HepG2 (cell line): ENCODE measurements around the gene ESPNL. TPM values are rescaled to one million over a fixed set of nuclear protein-coding genes. Genes with fewer than 3 reads are reported as not detected.

Experiments
- ATAC-seq: fragments of 200-7000 bp; cut with Tn5 transposase; 3 replicates; pipeline ENCODE4 v1.9.1; 2020; ENCODE audit warnings: mild to moderate bottlenecking, moderate library complexity
- BruUV-seq: library from RNA; stranded (reverse); fragments of 400-500 nt; replicated peaks from 2 replicates; lab custom pipeline; 2021; lab: Mats Ljungman, UMichigan
- CTCF ChIA-PET: fragments of 300-600 bp; formaldehyde crosslinking; extraction: SDS; loops from one replicate; lab custom pipeline; 2021; ENCODE audit warnings: low total read pairs, inconsistent platforms, low intra/inter-chr PET ratio; lab: Yijun Ruan, JAX
- POLR2A ChIA-PET: fragments of 350-600 bp; sonication (Branson Sonifier 250); formaldehyde crosslinking; loops from one replicate; lab custom pipeline; 2020; ENCODE audit warnings: antibody characterized with exemption, inconsistent platforms; lab: Yijun Ruan, JAX
- DNase-seq: peaks from one replicate; pipeline ENCODE4 v3.0.0-alpha.2; 2015; ENCODE audit warnings: low spot score
- FAIRE-seq: peaks from 3 replicates; lab custom pipeline; 2011; peaks lifted over from hg19 to GRCh38; lab: Jason Lieb, UNC
- H2AFZ ChIP-seq: one replicate; pipeline ENCODE4 v1.6.1; 2011; ENCODE audit warnings: low read length, inconsistent platforms
- H3K27ac ChIP-seq: fragments of 300-600 bp; 3 replicates; pipeline ENCODE4 v1.8.0; 2011; ENCODE audit warnings: mixed run types, mild to moderate bottlenecking, mixed read lengths, low read length, inconsistent platforms; ENCODE audit not compliant: insufficient read depth; ENCODE audit errors: extremely low read length
- H3K27me3 ChIP-seq, 2 experiments: fragments of 200-600 bp in 1 of 2; 2 replicates in 1 of 2; 3 replicates in 1 of 2; pipeline versions ENCODE4 v1.6.0 to v1.8.0; 2011; ENCODE audit warnings: low read length in 2 of 2, mild to moderate bottlenecking in 2 of 2, moderate library complexity in 2 of 2, inconsistent platforms in 1 of 2; ENCODE audit not compliant: insufficient read depth in 2 of 2, control insufficient read depth in 1 of 2
- H3K36me3 ChIP-seq, 2 experiments: fragments of 200-600 bp in 1 of 2; replicated peaks in 1 of 2; 2 replicates in 1 of 2; 3 replicates in 1 of 2; pipeline versions ENCODE4 v1.5.1 to v1.8.0; 2011; ENCODE audit warnings: low read length in 2 of 2, inconsistent platforms in 1 of 2; ENCODE audit not compliant: insufficient read depth in 2 of 2, control insufficient read depth in 1 of 2
- H3K4me1 ChIP-seq: 2 replicates; pipeline ENCODE4 v1.5.1; 2012; ENCODE audit warnings: low read length, inconsistent platforms; ENCODE audit not compliant: insufficient read depth
- H3K4me2 ChIP-seq: 2 replicates; pipeline ENCODE4 v1.6.0; 2011; ENCODE audit warnings: low read depth, low read length, inconsistent platforms
- H3K4me3 ChIP-seq, 3 experiments: fragments of 200-600 bp in 1 of 3; sonication (generic), shearing (Covaris generic) in 1 of 3; replicated peaks in 1 of 3; 2 replicates each; pipeline ENCODE4 v1.5.1; 2011 to 2016; ENCODE audit warnings: low read length in 3 of 3, inconsistent platforms in 2 of 3, low read depth in 2 of 3, mild to moderate bottlenecking in 2 of 3, control low read depth in 1 of 3, mixed read lengths in 1 of 3; ENCODE audit not compliant: insufficient read depth in 1 of 3
- H3K79me2 ChIP-seq: one replicate; pipeline ENCODE4 v1.6.1; 2011; ENCODE audit warnings: low read length, inconsistent platforms; ENCODE audit not compliant: insufficient read depth
- H3K9ac ChIP-seq: 2 replicates; pipeline ENCODE4 v1.6.0; 2011; ENCODE audit warnings: mild to moderate bottlenecking, low read depth, low read length, inconsistent platforms; ENCODE audit not compliant: insufficient read depth
- H3K9me3 ChIP-seq: 2 replicates; pipeline ENCODE4 v1.5.1; 2012; ENCODE audit warnings: mild to moderate bottlenecking, low read length
- H4K20me1 ChIP-seq: 2 replicates; pipeline ENCODE4 v1.6.0; 2011; ENCODE audit warnings: inconsistent platforms, mild to moderate bottlenecking, low read length, moderate library complexity; ENCODE audit not compliant: insufficient read depth
- CEBPG ChIP-seq: IDR thresholded peaks from 2 replicates; pipeline ENCODE4 v1.6.1; 2016
- EEA1 ChIP-seq: sonication (generic); formaldehyde crosslinking; IDR thresholded peaks from 2 replicates; pipeline ENCODE4 v1.5.1; 2020; ENCODE audit warnings: mild to moderate bottlenecking, missing genetic modification reagents, borderline replicate concordance
- GATAD1 ChIP-seq: IDR thresholded peaks from 2 replicates; pipeline ENCODE4 v1.6.1; 2016; ENCODE audit warnings: missing genetic modification reagents, missing compliant biosample characterization
- HDAC1 ChIP-seq: sonication (generic); formaldehyde crosslinking; IDR thresholded peaks from 2 replicates; pipeline ENCODE4 v1.5.1; 2020; ENCODE audit warnings: mild to moderate bottlenecking, missing genetic modification reagents
- MED8 ChIP-seq: sonication (generic); formaldehyde crosslinking; IDR thresholded peaks from 2 replicates; pipeline ENCODE4 v1.8.1; 2023; ENCODE audit warnings: mild to moderate bottlenecking, missing genetic modification reagents; ENCODE audit not compliant: insufficient replicate concordance
- PHF20 ChIP-seq: sonication (generic); formaldehyde crosslinking; IDR thresholded peaks from 2 replicates; pipeline ENCODE4 v1.5.0; 2020; ENCODE audit warnings: mild to moderate bottlenecking, missing genetic modification reagents
- TEAD2 ChIP-seq: sonication (generic); formaldehyde crosslinking; IDR thresholded peaks from 2 replicates; pipeline ENCODE4 v1.9.0; 2021; ENCODE audit warnings: missing genetic modification reagents
- ZFP82 ChIP-seq: sonication (generic); formaldehyde crosslinking; IDR thresholded peaks from 2 replicates; pipeline ENCODE4 v1.5.1; 2020; ENCODE audit warnings: mild to moderate bottlenecking, missing genetic modification reagents, borderline replicate concordance
- ZNF180 ChIP-seq: sonication (generic); formaldehyde crosslinking; IDR thresholded peaks from 2 replicates; pipeline ENCODE4 v1.4.0; 2020; ENCODE audit warnings: low read depth, missing genetic modification reagents, borderline replicate concordance
- ZNF33A ChIP-seq: sonication (generic); formaldehyde crosslinking; IDR thresholded peaks from 2 replicates; pipeline ENCODE4 v1.5.1; 2020; ENCODE audit warnings: missing genetic modification reagents, mild to moderate bottlenecking, moderate library complexity, borderline replicate concordance
- ZNF451 ChIP-seq: sonication (generic); formaldehyde crosslinking; IDR thresholded peaks from 2 replicates; pipeline ENCODE4 v1.5.0; 2020; ENCODE audit warnings: mild to moderate bottlenecking, missing genetic modification reagents
- ZNF614 ChIP-seq: IDR thresholded peaks from 2 replicates; pipeline ENCODE4 v1.6.1; 2018; ENCODE audit warnings: missing biosample characterization, missing genetic modification reagents, inconsistent platforms, borderline replicate concordance
- WGBS: methylation state at CpG from one replicate; pipeline ENCODE4 v1.1.6; 2017; ENCODE audit warnings: low lambda C conversion rate; 5-methylcytosine and 5-hydroxymethylcytosine counted together
- in situ Hi-C: cut with HindIII; loops from 2 replicates; pipeline ENCODE4 v1.10.0; 2017; ENCODE audit warnings: low pct_unique_long_range_greater_than_20kb; ENCODE audit not compliant: extremely low pct_ligation_motif_present
- intact Hi-C: fragments of 100-400 bp; cut with micrococcal nuclease; formaldehyde crosslinking; loops from one replicate; pipeline ENCODE4 v1.10.0; 2022; ENCODE audit not compliant: unreplicated experiment
- polyA plus RNA-seq, 8 experiments: library from polyadenylated mRNA; depleted of rRNA in 3 of 8; stranded (reverse) in 7 of 8; unstranded in 1 of 8; fragments of >200 nt; fragmentation: Illumina TruSeq in 4 of 8; extraction: Trizol in 4 of 8; gene quantifications; 2 replicates each; pipeline versions ENCODE4 v1.2.1 to v1.2.3, GENCODE V29; 2011 to 2016; ENCODE audit warnings: low read depth in 4 of 8, missing spikeins in 1 of 8, mixed read lengths in 1 of 8; ENCODE audit not compliant: insufficient read depth in 1 of 8
- total RNA-seq, 5 experiments: library from RNA; depleted of rRNA; stranded (reverse); fragments of >200 nt; fragmentation: Illumina TruSeq; extraction: Trizol; gene quantifications; 2 replicates each; pipeline ENCODE4 v1.2.3, GENCODE V29; 2016; ENCODE audit warnings: low read depth in 1 of 5
- TF ChIP-seq, protein P1 (sequence below): sonication (generic); formaldehyde crosslinking; IDR thresholded peaks from 2 replicates; pipeline ENCODE4 v1.8.0; 2022; ENCODE audit warnings: mild to moderate bottlenecking, missing genetic modification reagents, moderate library complexity
- TF ChIP-seq, protein P2 (sequence below): sonication (generic); formaldehyde crosslinking; IDR thresholded peaks from 2 replicates; pipeline ENCODE4 v1.5.0; 2020; ENCODE audit warnings: mild to moderate bottlenecking, missing genetic modification reagents
- TF ChIP-seq, protein P3 (sequence below): sonication (generic); formaldehyde crosslinking; IDR thresholded peaks from 2 replicates; pipeline ENCODE4 v1.5.0; 2020; ENCODE audit warnings: mild to moderate bottlenecking, low read depth, missing genetic modification reagents, borderline replicate concordance
- TF ChIP-seq, protein P4 (sequence below): IDR thresholded peaks from 2 replicates; pipeline ENCODE4 v1.6.1; 2016; ENCODE audit warnings: mild to moderate bottlenecking, missing biosample characterization, missing genetic modification reagents

ESPNL gene
- total and polyA plus RNA-seq, 2 of the 13 experiments (the other 11 are each of a cell fraction or from before 2014, with no cell fraction given) = 0.45 to 0.80 TPM

DNA sequence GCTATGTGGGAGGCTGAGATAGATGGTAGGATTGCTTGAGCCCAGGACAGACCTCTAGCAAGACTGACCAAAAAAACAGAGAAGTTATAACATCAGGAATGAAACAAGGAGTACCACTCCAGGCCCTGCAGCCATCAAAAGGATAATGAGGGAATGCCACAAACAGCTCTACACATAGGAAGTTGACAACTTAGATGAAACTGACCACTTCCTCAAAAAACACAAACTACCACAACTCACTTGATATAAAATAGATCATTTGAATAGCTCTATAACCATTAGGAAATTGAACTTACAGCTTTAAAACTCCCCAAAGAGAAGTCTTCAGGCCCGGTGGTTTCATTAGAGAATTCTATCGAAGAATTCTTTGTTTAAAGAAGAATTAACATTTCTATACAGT is 12.9 kb upstream of the ESPNL start:
- Histone ChIP-seq H3K27ac (no peak overlapping the region), H3K36me3 (peaks cover 18 to 26% of the 10 kb centered on the region in 2 experiments), H3K27me3 (no peaks in the 10 kb centered on the region), H4K20me1 (no peaks in the 10 kb centered on the region), H3K79me2 (no peaks in the 10 kb centered on the region), H3K4me2 (no peak overlapping the region), H3K9me3 (no peaks in the 10 kb centered on the region), H2AFZ (no peak overlapping the region), H3K4me1 (no peaks in the 10 kb centered on the region), H3K4me3 (no peak overlapping the region), H3K9ac (no peak overlapping the region)
- 99% methylated on average over 2 of the region's 2 CpGs for WGBS
- intact Hi-C loops (no loop called here), in situ Hi-C loops (no loop called here)
- DNase-seq = no peak
- ATAC-seq = no peak
- TF ChIP-seq ZNF180 (CRISPR knock-in tag) (no peak), TEAD2 (CRISPR knock-in tag) (no peak), CEBPG (CRISPR knock-in tag) (no peak), ZNF614 (CRISPR knock-in tag) (no peak)
- CTCF ChIA-PET = no interaction called here
- POLR2A ChIA-PET = interaction anchor here (2.0 to 2.1 kb wide), 2 partner anchors 24 to 26 kb away, joined by 6 to 10 read pairs; partner anchors contain the start of gene SCLY
- no TSS peak for BruUV-seq
- no peak for FAIRE-seq

DNA sequence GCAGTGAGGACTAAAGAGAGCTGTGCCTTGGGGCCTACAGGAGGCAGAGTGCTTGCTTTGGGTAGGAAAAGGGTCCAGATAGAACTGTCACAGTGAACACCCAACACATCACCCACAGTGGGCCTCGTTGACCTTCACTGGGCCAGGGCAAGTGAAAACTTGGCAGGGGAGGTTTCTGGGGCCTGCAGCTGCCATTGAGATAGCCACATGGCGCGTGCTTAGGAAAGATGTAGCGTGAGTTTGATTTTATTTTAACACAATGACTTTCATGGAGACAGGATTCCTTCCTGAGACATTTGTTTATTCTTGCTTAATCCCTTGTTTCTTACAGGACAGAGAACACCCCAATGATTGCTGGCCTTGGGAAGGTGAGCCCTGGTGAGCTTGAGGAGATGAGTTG is 9.3 kb upstream of the ESPNL start:
- FAIRE-seq = no peak
- no peaks in the 10 kb centered on the region for H3K27me3 ChIP-seq
- H3K27ac ChIP-seq = no peak overlapping the region
- BruUV-seq = no TSS peak
- ChIA-PET POLR2A (interaction anchor here (2.2 kb wide), 1 partner anchor 30 kb away, joined by 7 read pairs; the partner anchor contains the start of gene SCLY), CTCF (no interaction called here)
- H3K79me2 ChIP-seq = no peaks in the 10 kb centered on the region
- no peaks in the 10 kb centered on the region for H3K9me3 ChIP-seq
- no peak overlapping the region for H2AFZ ChIP-seq
- H3K9ac ChIP-seq = no peak overlapping the region
- no peaks in the 10 kb centered on the region for H3K4me1 ChIP-seq
- DNase-seq = no peak
- ATAC-seq = no peak
- H4K20me1 ChIP-seq = no peaks in the 10 kb centered on the region
- H3K4me3 ChIP-seq = no peak overlapping the region
- 97% methylated on average over 4 of the region's 4 CpGs for WGBS
- H3K4me2 ChIP-seq = no peak overlapping the region
- H3K36me3 ChIP-seq = peaks cover 6 to 7% of the 10 kb centered on the region in 2 experiments; a peak in 3 of 5 replicates
- intact Hi-C loops = no loop called here
- in situ Hi-C loops = no loop called here
- TF ChIP-seq, protein P1, sequence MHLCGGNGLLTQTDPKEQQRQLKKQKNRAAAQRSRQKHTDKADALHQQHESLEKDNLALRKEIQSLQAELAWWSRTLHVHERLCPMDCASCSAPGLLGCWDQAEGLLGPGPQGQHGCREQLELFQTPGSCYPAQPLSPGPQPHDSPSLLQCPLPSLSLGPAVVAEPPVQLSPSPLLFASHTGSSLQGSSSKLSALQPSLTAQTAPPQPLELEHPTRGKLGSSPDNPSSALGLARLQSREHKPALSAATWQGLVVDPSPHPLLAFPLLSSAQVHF (CRISPR knock-in tag) = no peak
- TF ChIP-seq, protein P2, sequence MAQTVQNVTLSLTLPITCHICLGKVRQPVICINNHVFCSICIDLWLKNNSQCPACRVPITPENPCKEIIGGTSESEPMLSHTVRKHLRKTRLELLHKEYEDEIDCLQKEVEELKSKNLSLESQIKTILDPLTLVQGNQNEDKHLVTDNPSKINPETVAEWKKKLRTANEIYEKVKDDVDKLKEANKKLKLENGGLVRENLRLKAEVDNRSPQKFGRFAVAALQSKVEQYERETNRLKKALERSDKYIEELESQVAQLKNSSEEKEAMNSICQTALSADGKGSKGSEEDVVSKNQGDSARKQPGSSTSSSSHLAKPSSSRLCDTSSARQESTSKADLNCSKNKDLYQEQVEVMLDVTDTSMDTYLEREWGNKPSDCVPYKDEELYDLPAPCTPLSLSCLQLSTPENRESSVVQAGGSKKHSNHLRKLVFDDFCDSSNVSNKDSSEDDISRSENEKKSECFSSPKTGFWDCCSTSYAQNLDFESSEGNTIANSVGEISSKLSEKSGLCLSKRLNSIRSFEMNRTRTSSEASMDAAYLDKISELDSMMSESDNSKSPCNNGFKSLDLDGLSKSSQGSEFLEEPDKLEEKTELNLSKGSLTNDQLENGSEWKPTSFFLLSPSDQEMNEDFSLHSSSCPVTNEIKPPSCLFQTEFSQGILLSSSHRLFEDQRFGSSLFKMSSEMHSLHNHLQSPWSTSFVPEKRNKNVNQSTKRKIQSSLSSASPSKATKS = no peak
- TF ChIP-seq ZFP82 (CRISPR knock-in tag) (no peak), ZNF33A (CRISPR knock-in tag) (no peak), HDAC1 (CRISPR knock-in tag) (no peak), GATAD1 (no peak), PHF20 (CRISPR knock-in tag) (no peak), EEA1 (no peak), ZNF451 (CRISPR knock-in tag) (no peak), MED8 (CRISPR knock-in tag) (no peak)
- TF ChIP-seq, protein P3, sequence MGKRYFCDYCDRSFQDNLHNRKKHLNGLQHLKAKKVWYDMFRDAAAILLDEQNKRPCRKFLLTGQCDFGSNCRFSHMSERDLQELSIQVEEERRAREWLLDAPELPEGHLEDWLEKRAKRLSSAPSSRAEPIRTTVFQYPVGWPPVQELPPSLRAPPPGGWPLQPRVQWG (CRISPR knock-in tag) = no peak
- TF ChIP-seq, protein P4, sequence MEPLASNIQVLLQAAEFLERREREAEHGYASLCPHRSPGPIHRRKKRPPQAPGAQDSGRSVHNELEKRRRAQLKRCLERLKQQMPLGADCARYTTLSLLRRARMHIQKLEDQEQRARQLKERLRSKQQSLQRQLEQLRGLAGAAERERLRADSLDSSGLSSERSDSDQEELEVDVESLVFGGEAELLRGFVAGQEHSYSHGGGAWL (CRISPR knock-in tag) = no peak
